Measurements from ENCODE around the gene PHB1. TPM values are rescaled to one million over a fixed set of nuclear protein-coding genes. Genes with fewer than 3 reads are reported as not detected.

PHB1 gene
- total RNA-seq, 2 donors from 2014 or later: 227 to 263 TPM

- no peaks in the 10 kb centered on the region for H3K9me3 Mint-ChIP-seq
- H3K4me1 ChIP-seq (ENCODE audit: control insufficient read depth, insufficient read depth, low read length): peaks cover 3% of the 10 kb centered on the region
- peaks cover 30% of the 10 kb centered on the region for H3K4me1 Mint-ChIP-seq
- H3K4me3 Mint-ChIP-seq: no peak overlapping the region
- H3K9me3 ChIP-seq (ENCODE audit: control insufficient read depth, low read length): no peaks in the 10 kb centered on the region
- no peaks in the 10 kb centered on the region for H3K36me3 ChIP-seq (ENCODE audit: control insufficient read depth, insufficient read depth, low read length)
- H3K27ac Mint-ChIP-seq: no peak overlapping the region
- no peak for TF ChIP-seq CTCF (conservative IDR thresholded peaks at IDR 0.05)
- no peak overlapping the region for H3K27ac ChIP-seq (ENCODE audit: low read depth, low read length)
- no peak overlapping the region for H3K4me3 ChIP-seq (ENCODE audit: low read length)
- H3K36me3 Mint-ChIP-seq (ENCODE audit: low read depth): no peaks in the 10 kb centered on the region
- WGBS, 2 experiments (ENCODE audit: insufficient coverage in 1 of 2, insufficient read length in 1 of 2): 79 to 80% methylated on average over 1 to 7 of the region's 7 CpGs
- H3K27me3 Mint-ChIP-seq (ENCODE audit: insufficient read depth): no peaks in the 10 kb centered on the region
- H3K9ac ChIP-seq (ENCODE audit: extremely low read depth, low read length, poor library complexity, severe bottlenecking): no peak overlapping the region
- H3K27me3 ChIP-seq (ENCODE audit: control insufficient read depth, insufficient read depth, low read length, poor library complexity, severe bottlenecking): no peaks in the 10 kb centered on the region
- no peak for DNase-seq
These were observed 42.3 kb downstream of the PHB1 start for GRCh38 chr17:49372425-49372824.

GRCh38 chr17:49370971-49371834, 43.5 kb downstream of the PHB1 start:
- no peaks in the 10 kb centered on the region for H3K27me3 ChIP-seq (ENCODE audit: control insufficient read depth, insufficient read depth, low read length, poor library complexity, severe bottlenecking)
- Mint-ChIP-seq H3K36me3 (ENCODE audit: low read depth) (no peaks in the 10 kb centered on the region), H3K9me3 (no peaks in the 10 kb centered on the region), H3K27me3 (ENCODE audit: insufficient read depth) (no peaks in the 10 kb centered on the region), H3K27ac (peak overlapping the region; percentile 84), H3K4me1 (peaks cover 24% of the 10 kb centered on the region), H3K4me3 (no peak overlapping the region)
- no peak for TF ChIP-seq CTCF (conservative IDR thresholded peaks at IDR 0.05)
- peaks cover 3% of the 10 kb centered on the region for H3K4me1 ChIP-seq (ENCODE audit: control insufficient read depth, insufficient read depth, low read length)
- DNase-seq: peak; percentile 97
- WGBS, 2 experiments (ENCODE audit: insufficient coverage in 1 of 2, insufficient read length in 1 of 2): 35 to 43% methylated on average over 4 to 11 of the region's 13 CpGs
- no peak overlapping the region for H3K4me3 ChIP-seq (ENCODE audit: low read length)
- H3K27ac ChIP-seq (ENCODE audit: low read depth, low read length): no peak overlapping the region
- H3K36me3 ChIP-seq (ENCODE audit: control insufficient read depth, insufficient read depth, low read length): no peaks in the 10 kb centered on the region
- H3K9ac ChIP-seq (ENCODE audit: extremely low read depth, low read length, poor library complexity, severe bottlenecking): no peak overlapping the region
- no peaks in the 10 kb centered on the region for H3K9me3 ChIP-seq (ENCODE audit: control insufficient read depth, low read length)

- WGBS, 2 experiments (ENCODE audit: insufficient coverage in 1 of 2, insufficient read length in 1 of 2): 100% methylated on average over 1 of the region's 1 CpG
- TF ChIP-seq CTCF (conservative IDR thresholded peaks at IDR 0.05): no peak
- no peak for DNase-seq
- Mint-ChIP-seq H3K4me1 (peaks cover 25% of the 10 kb centered on the region), H3K36me3 (ENCODE audit: low read depth) (no peaks in the 10 kb centered on the region), H3K27me3 (ENCODE audit: insufficient read depth) (no peaks in the 10 kb centered on the region), H3K27ac (no peak overlapping the region), H3K9me3 (no peaks in the 10 kb centered on the region), H3K4me3 (no peak overlapping the region)
- Histone ChIP-seq H3K4me3 (ENCODE audit: low read length) (no peak overlapping the region), H3K9ac (ENCODE audit: extremely low read depth, low read length, poor library complexity, severe bottlenecking) (no peak overlapping the region), H3K9me3 (ENCODE audit: control insufficient read depth, low read length) (no peaks in the 10 kb centered on the region), H3K27me3 (ENCODE audit: control insufficient read depth, insufficient read depth, low read length, poor library complexity, severe bottlenecking) (no peaks in the 10 kb centered on the region), H3K4me1 (ENCODE audit: control insufficient read depth, insufficient read depth, low read length) (peaks cover 3% of the 10 kb centered on the region), H3K36me3 (ENCODE audit: control insufficient read depth, insufficient read depth, low read length) (no peaks in the 10 kb centered on the region), H3K27ac (ENCODE audit: low read depth, low read length) (no peak overlapping the region)
These were observed 44.9 kb downstream of the PHB1 start for GRCh38 chr17:49369760-49370159.

Measured in endodermal cell (in vitro differentiated cells).